IPS-NIHi7 (cell line): ENCODE data around the gene MAEL.
A peak's percentile ranks its signal among the peaks of the same experiment; 100 is the strongest.
"Not testable (repeated sequence)": the region's sequence is repeated elsewhere in the genome, so short reads cannot be mapped to it uniquely, and the experiment has no call there.

Experiments
- DNase-seq: peaks from one replicate; pipeline ENCODE4 v3.0.0; 2012; ENCODE audit warnings: mixed read lengths; ENCODE audit errors: extremely low spot score

MAEL gene

GRCh38 chr1:166977951-166978350, 11.1 kb upstream of the MAEL start:
- DNase-seq: no peak

GRCh38 chr1:166978821-166979220, 10.3 kb upstream of the MAEL start:
- no peak for DNase-seq

- DNase-seq: no peak
Measured at GRCh38 chr1:166980383-166980782, 8.7 kb upstream of the MAEL start.

- no peak for DNase-seq
Measured at GRCh38 chr1:166980818-166981217, 8.3 kb upstream of the MAEL start.

- DNase-seq: no peak
Measured at GRCh38 chr1:166981589-166981988, 7.5 kb upstream of the MAEL start.

GRCh38 chr1:166999075-166999474, 10.0 kb downstream of the MAEL start:
- no peak for DNase-seq

GRCh38 chr1:166999500-167000055, 10.5 kb downstream of the MAEL start:
- DNase-seq: no peak

- DNase-seq: no peak
Measured at GRCh38 chr1:167000546-167000945, 11.5 kb downstream of the MAEL start.

- no peak for DNase-seq
Measured at GRCh38 chr1:167002354-167002753, 13.3 kb downstream of the MAEL start.

- DNase-seq: no peak
Measured at GRCh38 chr1:167003711-167004110, 14.6 kb downstream of the MAEL start.

GRCh38 chr1:167011560-167012191, 22.6 kb downstream of the MAEL start:
- no peak for DNase-seq

GRCh38 chr1:167012570-167012969, 23.5 kb downstream of the MAEL start:
- no peak for DNase-seq

- no peak for DNase-seq
Measured at GRCh38 chr1:167013108-167013929, 24.2 kb downstream of the MAEL start.

- no peak for DNase-seq
Measured at GRCh38 chr1:167016100-167016750, 27.1 kb downstream of the MAEL start.

GRCh38 chr1:167022384-167022783, 33.3 kb downstream of the MAEL start:
- DNase-seq: no peak

GRCh38 chr1:167029553-167029952, 40.5 kb downstream of the MAEL start:
- not testable (repeated sequence) for DNase-seq

GRCh38 chr1:167033646-167034045, 44.6 kb downstream of the MAEL start:
- DNase-seq: no peak

- peak; percentile 47 for DNase-seq
Measured at GRCh38 chr1:167043752-167044488, 54.8 kb downstream of the MAEL start.

- no peak for DNase-seq
Measured at GRCh38 chr1:167051907-167052306, 62.8 kb downstream of the MAEL start.

- DNase-seq: peak; percentile 86
Measured at GRCh38 chr1:167052389-167052788, 63.3 kb downstream of the MAEL start.

GRCh38 chr1:167054531-167054930, 65.5 kb downstream of the MAEL start:
- DNase-seq: no peak
